Natural killer cell (primary cell): ENCODE data around the gene DUSP8. TPM values are rescaled to one million over a fixed set of nuclear protein-coding genes. Genes with fewer than 3 reads are reported as not detected.

Experiments used
- ATAC-seq, 3 donors: fragments of 150-1000 bp in 2 of 3; fragments of 200-7000 bp in 1 of 3; cut with Tn5 transposase; 1 replicate in 1 of 3; 2 replicates in 2 of 3; pipeline ENCODE4 v1.10.0; 2021; ENCODE audit warnings: mild to moderate bottlenecking in 2 of 3, moderate library complexity in 2 of 3
- DNase-seq, 2 donors: peaks; one replicate each; pipeline versions ENCODE4 v3.0.0 to v3.0.0-alpha.2; 2013 to 2021; ENCODE audit warnings: mixed read lengths in 1 of 2
- H3K27ac ChIP-seq: one replicate; pipeline ENCODE4 v1.5.1; 2013; ENCODE audit warnings: mild to moderate bottlenecking, low read length
- H3K27me3 ChIP-seq: one replicate; pipeline ENCODE4 v1.6.1; 2013; ENCODE audit warnings: low read length; ENCODE audit not compliant: control insufficient read depth, insufficient read depth
- H3K36me3 ChIP-seq: one replicate; pipeline ENCODE4 v1.6.1; 2013; ENCODE audit warnings: low read length; ENCODE audit not compliant: control insufficient read depth, insufficient read depth
- H3K4me1 ChIP-seq: one replicate; pipeline ENCODE4 v1.6.1; 2013; ENCODE audit warnings: low read length; ENCODE audit not compliant: control insufficient read depth, insufficient read depth
- H3K4me3 ChIP-seq: one replicate; pipeline ENCODE4 v1.5.1; 2013; ENCODE audit warnings: low read length
- H3K9me3 ChIP-seq: one replicate; pipeline ENCODE4 v1.6.1; 2013; ENCODE audit warnings: low read length; ENCODE audit not compliant: control insufficient read depth, insufficient read depth
- H3K27ac Mint-ChIP-seq, 2 donors: one replicate each; pipeline ENCODE4 v1.8.0; 2022; ENCODE audit warnings: mild to moderate bottlenecking in 2 of 2, mixed read lengths in 2 of 2, moderate library complexity in 1 of 2
- H3K27me3 Mint-ChIP-seq, 2 donors: one replicate each; pipeline ENCODE4 v1.8.0; 2022; ENCODE audit warnings: low read depth in 2 of 2, mixed read lengths in 2 of 2
- H3K36me3 Mint-ChIP-seq: one replicate; pipeline ENCODE4 v1.8.0; 2022; ENCODE audit warnings: mixed read lengths
- H3K4me1 Mint-ChIP-seq, 2 donors: one replicate each; pipeline ENCODE4 v1.8.0; 2022; ENCODE audit warnings: mixed read lengths in 2 of 2
- H3K4me3 Mint-ChIP-seq: one replicate; pipeline ENCODE4 v1.8.0; 2022; ENCODE audit warnings: mild to moderate bottlenecking, moderate library complexity, mixed read lengths
- H3K9me3 Mint-ChIP-seq, 2 donors: one replicate each; pipeline ENCODE4 v1.8.0; 2022; ENCODE audit warnings: mixed read lengths in 2 of 2
- CTCF ChIP-seq: fragments of 200-600 bp; IDR thresholded peaks from one replicate; pipeline ENCODE4 v1.8.0; 2022; ENCODE audit warnings: antibody characterized with exemption
- WGBS: methylation state at CpG from one replicate; pipeline ENCODE4 v1.1.7; 2013; ENCODE audit warnings: missing lambda C conversion rate; ENCODE audit not compliant: insufficient coverage; 5-methylcytosine and 5-hydroxymethylcytosine counted together
- intact Hi-C: fragments of 100-400 bp; cut with micrococcal nuclease; formaldehyde crosslinking; loops from one replicate; pipeline ENCODE4 v1.14.2; 2022
- total RNA-seq, 4 donors: library from RNA; stranded (reverse); fragments of 120-200 nt in 1 of 4; gene quantifications; one replicate each; pipeline versions ENCODE4 v1.2.3 to v1.2.4, GENCODE V29; 2013 to 2022

DUSP8 gene
- total RNA-seq, 3 donors from 2014 or later (not counting 1 experiment from before 2014, with no cell fraction given), result 24.1 to 47.3 (median 38.4) TPM

- TF ChIP-seq CTCF, result no peak
- DNase-seq (no peak), ATAC-seq (no peak)
- H3K4me1 ChIP-seq, result peaks cover 46% of the 10 kb centered on the region
- no peak overlapping the region for H3K27ac ChIP-seq
- H3K4me3 ChIP-seq, result no peak overlapping the region
- no peaks in the 10 kb centered on the region for H3K36me3 Mint-ChIP-seq
- H3K36me3 ChIP-seq, result peaks cover 25% of the 10 kb centered on the region
- peaks cover 49 to 61% of the 10 kb centered on the region in 2 donors for H3K4me1 Mint-ChIP-seq
- WGBS, result 89% methylated on average over 20 of the region's 20 CpGs
- H3K9me3 Mint-ChIP-seq, result no peaks in the 10 kb centered on the region
- no peak overlapping the region for H3K27ac Mint-ChIP-seq
- H3K9me3 ChIP-seq, result no peaks in the 10 kb centered on the region
- intact Hi-C loops, result no loop called here
- H3K27me3 Mint-ChIP-seq, result no peaks in the 10 kb centered on the region
- H3K4me3 Mint-ChIP-seq, result no peak overlapping the region
- no peaks in the 10 kb centered on the region for H3K27me3 ChIP-seq
Measured at GRCh38 chr11:1532606-1533341, 39.3 kb downstream of the DUSP8 start.

GRCh38 chr11:1532014-1532586 lies 40.0 kb downstream of the DUSP8 start:
- peaks cover 25% of the 10 kb centered on the region for H3K36me3 ChIP-seq

GRCh38 chr11:1531449-1532013 lies 40.5 kb downstream of the DUSP8 start:
- Histone ChIP-seq H3K9me3 (no peaks in the 10 kb centered on the region), H3K27ac (no peak overlapping the region), H3K4me1 (peaks cover 47% of the 10 kb centered on the region), H3K36me3 (peaks cover 25% of the 10 kb centered on the region), H3K27me3 (no peaks in the 10 kb centered on the region), H3K4me3 (no peak overlapping the region)
- no peak overlapping the region for H3K4me3 Mint-ChIP-seq
- no peaks in the 10 kb centered on the region for H3K27me3 Mint-ChIP-seq
- ATAC-seq, result no peak
- no peaks in the 10 kb centered on the region for H3K36me3 Mint-ChIP-seq
- H3K9me3 Mint-ChIP-seq, result no peaks in the 10 kb centered on the region
- WGBS, result 93% methylated on average over 12 of the region's 12 CpGs
- H3K4me1 Mint-ChIP-seq, result peaks cover 49 to 64% of the 10 kb centered on the region in 2 donors
- peak overlapping the region in 1 of 2 donors; percentile 45 for H3K27ac Mint-ChIP-seq
- no peak for DNase-seq
- TF ChIP-seq CTCF, result no peak
- intact Hi-C loops, result no loop called here

More at GRCh38 chr11:1532014-1532586, 40.0 kb downstream of the DUSP8 start:
- intact Hi-C loops, result no loop called here
- no peak for DNase-seq
- no peak overlapping the region for H3K4me3 Mint-ChIP-seq
- Histone ChIP-seq H3K27ac (no peak overlapping the region), H3K9me3 (no peaks in the 10 kb centered on the region), H3K4me1 (peaks cover 42% of the 10 kb centered on the region), H3K27me3 (no peaks in the 10 kb centered on the region), H3K4me3 (no peak overlapping the region)
- no peaks in the 10 kb centered on the region for H3K9me3 Mint-ChIP-seq
- 96% methylated on average over 17 of the region's 17 CpGs for WGBS
- no peaks in the 10 kb centered on the region for H3K36me3 Mint-ChIP-seq
- peak overlapping the region in 1 of 2 donors; percentile 45 for H3K27ac Mint-ChIP-seq
- no peak for TF ChIP-seq CTCF
- no peak for ATAC-seq
- H3K4me1 Mint-ChIP-seq, result peaks cover 49 to 62% of the 10 kb centered on the region in 2 donors
- H3K27me3 Mint-ChIP-seq, result no peaks in the 10 kb centered on the region
